SJCRH30 (cell line): ENCODE results near the gene POLR2F. TPM values are rescaled to one million over a fixed set of nuclear protein-coding genes. Genes with fewer than 3 reads are reported as not detected.

ENCODE experiments used
- DNase-seq, 2 experiments: peaks; one replicate each; pipeline ENCODE4 v3.0.0-alpha.2; 2015 to 2020
- H3K27ac ChIP-seq: fragments of 250-450 bp; sonication (Bioruptor Pico); 2 replicates; pipeline ENCODE4 v1.5.1; 2020; ENCODE audit warnings: mild to moderate bottlenecking, moderate library complexity
- H3K27me3 ChIP-seq: fragments of 250-450 bp; sonication (Bioruptor Pico); 2 replicates; pipeline ENCODE4 v1.5.1; 2020; ENCODE audit warnings: mild to moderate bottlenecking, moderate library complexity
- H3K36me3 ChIP-seq: fragments of 250-450 bp; sonication (Bioruptor Pico); 2 replicates; pipeline ENCODE4 v1.5.1; 2020; ENCODE audit warnings: mild to moderate bottlenecking, moderate library complexity
- H3K4me1 ChIP-seq: fragments of 250-450 bp; sonication (Bioruptor Pico); 2 replicates; pipeline ENCODE4 v1.5.1; 2020; ENCODE audit warnings: mild to moderate bottlenecking, moderate library complexity
- H3K4me3 ChIP-seq: fragments of 250-450 bp; sonication (Bioruptor Pico); 2 replicates; pipeline ENCODE4 v1.5.1; 2020; ENCODE audit warnings: mild to moderate bottlenecking, moderate library complexity
- H3K9me3 ChIP-seq: fragments of 250-450 bp; sonication (Bioruptor Pico); replicated peaks from 2 replicates; pipeline ENCODE4 v1.5.1; 2020; ENCODE audit warnings: mild to moderate bottlenecking, moderate library complexity
- total RNA-seq: library from RNA; depleted of rRNA; stranded (reverse); fragments of >200 nt; shearing (Covaris generic); gene quantifications from 2 replicates; pipeline ENCODE4 v1.2.3, GENCODE V29; 2014; rRNA removed

The POLR2F gene
- total RNA-seq: 121 and 122 TPM in 2 replicates

GRCh38 chr22:37953437-37954179 lies at the start of gene POLR2F, which contains the start of gene C22orf23:
Gene POLR2F, plus strand, starts transcription at chr22:37953699. Its CDS starts 89 bp downstream, at chr22:37953788.
Gene C22orf23, minus strand, starts transcription at chr22:37953601. Its CDS starts 452 bp downstream, at chr22:37953149.
- peak; percentile 91 to 97 for DNase-seq
- Histone ChIP-seq H3K36me3 (peaks cover 7% of the 10 kb centered on the region), H3K4me3 (peak within 1 kb of the TSS; percentile 90), H3K4me1 (peaks cover 6% of the 10 kb centered on the region), H3K27ac (peak within 1 kb of the TSS; percentile 35), H3K27me3 (no peaks in the 10 kb centered on the region), H3K9me3 (no peaks in the 10 kb centered on the region)

- DNase-seq: peak; percentile 87 to 90
- no peaks in the 10 kb centered on the region for H3K36me3 ChIP-seq
- H3K4me1 ChIP-seq: peaks cover 20% of the 10 kb centered on the region
- no peaks in the 10 kb centered on the region for H3K9me3 ChIP-seq
- no peaks in the 10 kb centered on the region for H3K27me3 ChIP-seq
- H3K4me3 ChIP-seq: peak overlapping the region; percentile 68
- H3K27ac ChIP-seq: peak overlapping the region; percentile 92
Measured at GRCh38 chr22:37904572-37905533, 48.6 kb upstream of the POLR2F start.

GRCh38 chr22:37905534-37906363 lies 47.8 kb upstream of the POLR2F start, which contains the start of gene MICALL1:
Gene MICALL1, plus strand, starts transcription at chr22:37906297. Its CDS starts 126 bp downstream, at chr22:37906423.
- H3K36me3 ChIP-seq: no peaks in the 10 kb centered on the region
- H3K27ac ChIP-seq: peak within 1 kb of the TSS; percentile 92
- no peaks in the 10 kb centered on the region for H3K27me3 ChIP-seq
- H3K4me1 ChIP-seq: peaks cover 29% of the 10 kb centered on the region
- peak within 1 kb of the TSS; percentile 68 for H3K4me3 ChIP-seq
- DNase-seq: peak; percentile 70 to 73
- no peaks in the 10 kb centered on the region for H3K9me3 ChIP-seq

DNA sequence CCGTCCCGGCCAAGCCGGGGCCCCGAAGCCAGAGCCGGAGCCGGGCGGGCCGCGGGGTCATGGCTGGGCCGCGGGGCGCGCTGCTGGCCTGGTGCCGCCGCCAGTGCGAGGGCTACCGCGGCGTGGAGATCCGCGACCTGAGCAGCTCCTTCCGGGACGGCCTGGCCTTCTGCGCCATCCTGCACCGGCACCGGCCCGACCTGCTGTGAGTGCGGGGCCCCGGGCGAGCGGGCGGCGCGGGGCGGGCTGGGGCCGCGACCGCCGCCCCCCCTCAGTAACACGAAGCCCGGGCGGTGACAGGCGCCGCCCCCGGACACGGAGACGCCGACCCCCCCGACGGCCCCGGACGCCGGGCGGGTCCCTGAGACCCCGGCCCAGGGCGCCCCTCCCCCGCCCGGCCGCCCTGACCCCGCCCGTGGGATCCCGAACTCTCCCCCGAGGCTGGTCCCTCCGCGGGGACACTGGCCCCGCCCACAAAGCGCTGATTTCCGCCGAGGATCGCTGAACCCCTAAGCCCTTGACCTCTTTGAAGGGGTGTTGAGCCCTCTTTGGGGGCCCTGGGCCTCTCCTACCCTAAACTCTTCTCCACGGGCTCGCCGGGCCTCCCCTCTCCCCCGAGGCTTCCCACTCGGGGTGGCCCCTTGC lies 47.0 kb upstream of the POLR2F start:
- Histone ChIP-seq H3K27ac (no peak overlapping the region), H3K36me3 (no peaks in the 10 kb centered on the region), H3K4me1 (peaks cover 37% of the 10 kb centered on the region), H3K4me3 (peak overlapping the region; percentile 68), H3K27me3 (no peaks in the 10 kb centered on the region), H3K9me3 (no peaks in the 10 kb centered on the region)
- DNase-seq: peak; percentile 24 to 39

GRCh38 chr22:37907036-37907954 lies 46.2 kb upstream of the POLR2F start:
- Histone ChIP-seq H3K4me1 (peaks cover 39% of the 10 kb centered on the region), H3K4me3 (peak overlapping the region; percentile 68), H3K36me3 (no peaks in the 10 kb centered on the region), H3K27me3 (no peaks in the 10 kb centered on the region), H3K9me3 (no peaks in the 10 kb centered on the region), H3K27ac (no peak overlapping the region)
- no peak for DNase-seq

DNA sequence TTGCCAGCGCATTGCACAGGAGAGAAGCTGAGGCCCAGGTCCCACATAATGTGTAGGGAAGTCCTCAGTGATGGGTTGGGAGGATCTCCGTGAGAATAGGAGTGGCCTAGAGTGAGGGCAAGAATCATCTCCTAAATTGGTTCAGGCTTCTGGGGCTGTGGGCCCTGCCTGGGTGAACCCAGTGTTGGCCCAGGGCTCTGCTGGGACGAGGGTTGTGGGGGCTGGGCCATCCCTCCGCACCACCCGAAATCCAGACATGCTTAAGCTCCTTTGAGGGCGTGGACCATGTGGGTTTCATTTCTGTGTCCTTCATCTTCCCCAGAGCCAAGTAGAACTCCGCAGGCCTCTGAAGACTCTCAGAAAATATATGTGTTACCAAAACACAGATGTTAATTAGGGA lies 43.7 kb upstream of the POLR2F start:
- DNase-seq: no peak
- H3K27me3 ChIP-seq: no peaks in the 10 kb centered on the region
- H3K27ac ChIP-seq: no peak overlapping the region
- H3K4me3 ChIP-seq: no peak overlapping the region
- no peaks in the 10 kb centered on the region for H3K9me3 ChIP-seq
- H3K36me3 ChIP-seq: no peaks in the 10 kb centered on the region
- peaks cover 35% of the 10 kb centered on the region for H3K4me1 ChIP-seq

- Histone ChIP-seq H3K27ac (no peak overlapping the region; the same call in 1 of the 2 replicates), H3K4me1 (peaks cover 26% of the 10 kb centered on the region), H3K4me3 (no peak overlapping the region), H3K36me3 (no peaks in the 10 kb centered on the region), H3K9me3 (no peaks in the 10 kb centered on the region), H3K27me3 (no peaks in the 10 kb centered on the region)
- DNase-seq: peak; percentile 72 to 77
Measured at GRCh38 chr22:37910890-37911672, 42.4 kb upstream of the POLR2F start.

- peak in 1 of 2 experiments; percentile 24 for DNase-seq
- no peaks in the 10 kb centered on the region for H3K27me3 ChIP-seq
- no peaks in the 10 kb centered on the region for H3K9me3 ChIP-seq
- no peaks in the 10 kb centered on the region for H3K36me3 ChIP-seq
- H3K4me1 ChIP-seq: peaks cover 26% of the 10 kb centered on the region
- no peak overlapping the region for H3K4me3 ChIP-seq
- no peak overlapping the region for H3K27ac ChIP-seq
Measured at GRCh38 chr22:37911697-37912096, 41.8 kb upstream of the POLR2F start.

DNA sequence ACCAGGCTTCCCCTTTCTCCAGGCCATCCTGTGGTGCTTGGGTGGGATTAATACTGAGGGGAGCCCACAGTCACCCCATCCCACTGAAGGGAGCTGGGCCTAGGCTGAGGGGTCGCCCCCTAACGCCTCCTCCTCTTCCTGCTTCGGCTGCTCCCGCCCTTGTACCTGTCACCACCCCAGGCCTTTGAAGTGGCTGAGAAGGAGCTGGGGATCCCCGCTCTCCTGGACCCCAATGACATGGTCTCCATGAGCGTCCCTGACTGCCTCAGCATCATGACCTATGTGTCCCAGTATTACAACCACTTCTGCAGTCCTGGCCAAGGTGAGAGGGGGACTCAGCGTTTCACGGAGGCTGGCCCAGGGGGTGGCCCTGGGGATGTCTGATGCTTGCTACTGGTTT lies 41.3 kb upstream of the POLR2F start:
- Histone ChIP-seq H3K27me3 (no peaks in the 10 kb centered on the region), H3K36me3 (no peaks in the 10 kb centered on the region), H3K27ac (no peak overlapping the region)

GRCh38 chr22:37913233-37913721 lies 40.2 kb upstream of the POLR2F start:
- H3K27ac ChIP-seq: no peak overlapping the region
- no peaks in the 10 kb centered on the region for H3K36me3 ChIP-seq
- H3K27me3 ChIP-seq: no peaks in the 10 kb centered on the region
- no peak overlapping the region for H3K4me3 ChIP-seq
- H3K4me1 ChIP-seq: peaks cover 23% of the 10 kb centered on the region
- no peak for DNase-seq
- H3K9me3 ChIP-seq: no peaks in the 10 kb centered on the region

More for the DNA sequence above, 41.3 kb upstream of the POLR2F start:
- Histone ChIP-seq H3K9me3 (no peaks in the 10 kb centered on the region), H3K4me3 (no peak overlapping the region), H3K4me1 (peaks cover 23% of the 10 kb centered on the region)
- no peak for DNase-seq

- Histone ChIP-seq H3K27me3 (no peaks in the 10 kb centered on the region), H3K9me3 (no peaks in the 10 kb centered on the region), H3K4me3 (no peak overlapping the region), H3K36me3 (no peaks in the 10 kb centered on the region), H3K4me1 (peaks cover 4% of the 10 kb centered on the region), H3K27ac (no peak overlapping the region)
- DNase-seq: no peak
Measured at GRCh38 chr22:37916311-37916710, 37.2 kb upstream of the POLR2F start.

- Histone ChIP-seq H3K4me1 (no peaks in the 10 kb centered on the region), H3K36me3 (no peaks in the 10 kb centered on the region), H3K4me3 (no peak overlapping the region), H3K27me3 (no peaks in the 10 kb centered on the region), H3K27ac (no peak overlapping the region), H3K9me3 (no peaks in the 10 kb centered on the region)
- DNase-seq: no peak
Measured at GRCh38 chr22:37917874-37918548, 35.5 kb upstream of the POLR2F start.
